HG02970 (cell line): ENCODE measurements around the gene NSDHL.
"Not testable (repeated sequence)": the region's sequence is repeated elsewhere in the genome, so short reads cannot be mapped to it uniquely, and the experiment has no call there.

Source experiments
- ATAC-seq: cut with Tn5 transposase; IDR thresholded peaks from one replicate; pipeline ENCODE4 v1.9.1; 2021; ENCODE audit warnings: mild to moderate bottlenecking, moderate library complexity, moderate number of reproducible peaks; ENCODE audit not compliant: unreplicated experiment, low FRiP score

Gene NSDHL

DNA sequence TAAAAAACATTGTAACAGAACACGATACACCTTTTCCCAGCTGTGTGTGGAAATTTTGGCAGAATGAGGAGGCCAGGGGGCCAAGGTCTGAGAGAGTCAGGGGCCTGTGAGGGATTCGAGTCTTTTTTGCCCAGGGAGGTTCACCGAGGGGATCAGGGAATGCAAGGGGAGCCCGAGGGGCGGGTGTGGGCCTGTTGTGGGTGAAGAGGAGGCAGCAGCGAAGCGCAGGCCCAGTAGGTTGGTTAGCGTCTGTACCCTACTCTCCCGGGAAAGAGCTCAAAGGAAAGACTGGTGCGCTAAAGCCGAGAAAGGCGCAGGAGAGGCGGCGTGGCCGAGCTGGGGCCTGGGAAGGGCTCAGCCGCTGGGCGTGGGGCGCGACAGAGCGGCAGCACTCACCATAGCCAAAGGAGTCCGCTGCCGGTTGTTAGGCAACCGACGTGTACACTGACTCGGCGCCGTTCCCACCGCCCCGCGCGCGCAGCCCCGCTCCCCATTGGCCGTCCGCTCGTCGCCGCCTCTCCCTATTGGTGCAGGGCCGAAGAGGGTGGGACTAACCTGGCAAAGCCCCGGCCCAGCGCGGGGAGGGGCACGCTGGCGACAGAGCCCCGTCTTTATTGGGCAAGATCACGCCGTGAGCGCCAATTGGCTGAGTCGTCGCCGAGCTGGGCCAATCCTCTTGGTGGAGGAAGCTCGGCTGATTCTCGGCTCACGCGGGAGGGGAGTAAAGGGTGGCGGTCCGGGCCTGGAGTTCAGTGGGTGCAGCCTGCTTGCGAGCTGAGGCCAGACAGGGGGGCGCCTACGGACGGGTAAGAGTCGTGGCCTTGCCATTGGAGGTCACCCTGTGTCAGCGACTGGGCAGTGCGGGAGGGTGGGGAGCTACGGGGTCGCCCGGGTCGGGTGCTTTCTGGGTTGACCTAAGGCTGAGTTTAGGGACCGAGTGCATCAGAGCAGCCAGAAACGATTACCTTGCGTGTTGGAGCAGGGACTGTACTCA lies at the start of gene NSDHL, which contains the start of gene CETN2:
TSS of gene NSDHL (plus strand) at position 752 of the 994 bp plus-strand sequence. CDS start 15,262 bp downstream, outside the sequence.
TSS of gene CETN2 (minus strand) at position 446 of the 994 bp plus-strand sequence. CDS start at position 399, 47 bp downstream.
- peak; percentile 99 for ATAC-seq

GRCh38 chrX:152787062-152787461 lies 43.8 kb upstream of the NSDHL start:
- not testable (repeated sequence) for ATAC-seq

- ATAC-seq = no peak
These were observed 31.9 kb upstream of the NSDHL start for GRCh38 chrX:152798945-152799344.

DNA sequence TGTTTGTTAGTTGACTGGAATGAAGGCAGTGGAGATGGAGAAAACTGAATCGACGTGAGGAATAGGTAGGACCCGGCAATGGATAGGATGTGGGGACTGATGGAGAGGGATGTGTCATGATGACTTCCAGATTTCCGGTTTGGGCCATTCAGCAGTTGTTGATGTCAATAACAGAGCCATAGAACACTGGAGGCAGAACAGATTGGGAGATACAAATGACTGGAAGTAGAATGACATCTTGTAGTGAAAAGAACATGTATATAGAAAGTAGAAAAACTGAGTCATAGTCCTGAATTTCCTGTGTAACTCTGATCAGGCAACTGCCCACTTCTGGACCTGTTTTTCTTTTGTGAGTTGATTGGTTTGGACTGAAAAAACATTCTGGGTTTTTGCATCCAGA lies 24.8 kb upstream of the NSDHL start:
- ATAC-seq = no peak

DNA sequence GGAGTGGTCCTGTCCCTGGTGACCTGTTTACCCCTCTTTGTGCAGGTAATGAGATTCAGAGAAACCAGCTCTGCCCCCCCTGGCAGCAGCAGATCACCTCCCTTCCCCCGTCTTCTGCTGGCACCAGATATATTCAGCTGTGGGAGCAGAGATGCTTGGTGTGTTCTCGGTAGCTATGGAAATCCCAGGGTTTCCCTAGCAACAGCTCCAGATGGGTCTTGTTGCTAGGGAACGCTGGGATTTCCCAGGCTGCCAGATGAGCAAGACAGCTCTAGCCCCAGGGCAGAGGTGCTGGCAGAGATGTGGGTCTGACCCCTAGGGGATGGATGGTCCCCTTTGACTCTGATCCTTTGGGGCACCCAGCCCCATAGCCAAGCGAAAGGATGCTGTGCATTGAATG lies 20.5 kb upstream of the NSDHL start:
- ATAC-seq = no peak

DNA sequence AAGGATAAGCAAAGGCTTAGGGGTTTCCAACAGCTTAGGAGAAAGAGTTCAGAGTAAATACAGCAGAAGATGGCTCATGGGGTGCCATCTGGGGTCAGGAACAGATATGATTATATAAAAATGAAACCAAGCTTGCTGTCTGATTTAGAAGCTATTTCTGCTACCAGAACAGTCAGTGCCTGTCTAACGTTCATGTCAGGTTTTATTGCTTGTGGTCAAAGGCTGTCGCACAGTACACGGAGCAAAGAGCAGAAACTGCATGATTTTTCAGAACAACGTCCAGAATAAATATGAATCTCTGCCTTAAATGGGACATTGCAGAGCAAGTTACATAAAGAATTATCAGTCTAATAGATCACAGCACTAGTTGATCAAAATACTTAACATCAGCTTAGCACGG lies 17.7 kb upstream of the NSDHL start:
- no peak for ATAC-seq

- no peak for ATAC-seq
These were observed 16.8 kb upstream of the NSDHL start for GRCh38 chrX:152814048-152814447.

DNA sequence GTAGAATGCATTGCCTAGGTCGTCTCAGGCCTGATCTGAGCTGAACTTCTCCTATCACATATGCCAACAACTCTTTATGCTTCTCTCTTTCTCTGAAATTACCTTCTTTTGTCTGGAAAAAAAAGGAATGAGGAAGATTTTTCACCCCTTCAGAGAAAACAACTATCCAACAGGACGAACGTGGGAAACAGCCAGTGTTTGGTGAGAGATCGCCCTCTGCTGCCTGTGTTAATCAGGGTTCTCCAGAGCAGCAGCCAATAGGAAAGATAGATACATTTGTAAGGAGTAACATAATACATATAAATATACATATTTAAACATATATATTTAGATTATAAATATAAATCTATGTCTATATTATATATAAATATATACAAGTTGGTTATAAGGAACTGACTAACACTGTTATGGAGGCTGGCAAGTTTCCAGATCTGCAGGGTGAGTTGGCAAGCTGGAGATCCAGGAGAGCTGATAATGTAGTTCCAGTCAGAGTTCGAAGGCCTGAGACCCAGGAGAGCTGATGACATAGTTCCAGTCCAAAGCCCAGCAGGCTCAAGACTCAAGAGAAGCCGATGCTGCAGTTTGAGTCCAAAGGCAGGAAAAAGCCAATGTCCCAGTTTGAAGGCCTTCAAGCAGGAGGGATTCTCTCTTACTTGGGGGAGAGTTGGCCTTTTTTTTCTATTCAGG lies 13.6 kb upstream of the NSDHL start:
- ATAC-seq = no peak

DNA sequence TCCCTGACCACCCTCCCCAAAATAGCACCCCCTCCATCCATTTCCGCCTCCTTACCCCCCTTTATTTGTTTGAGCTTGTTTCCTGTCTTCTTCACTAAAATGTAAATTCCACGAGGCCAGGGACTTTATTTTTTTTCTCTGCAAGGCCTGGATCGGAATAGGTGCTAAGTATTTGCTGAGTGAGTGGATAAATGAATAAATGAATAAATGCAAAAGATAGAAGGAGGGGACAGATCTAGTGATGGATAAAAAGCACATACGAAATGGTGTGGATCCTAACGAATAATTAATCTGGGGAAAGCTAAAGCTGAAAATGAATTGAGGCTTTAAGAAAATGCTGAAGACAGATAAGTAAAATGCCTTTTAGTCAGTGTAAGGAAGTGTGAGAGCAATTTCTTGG lies 12.5 kb upstream of the NSDHL start:
- ATAC-seq = no peak

DNA sequence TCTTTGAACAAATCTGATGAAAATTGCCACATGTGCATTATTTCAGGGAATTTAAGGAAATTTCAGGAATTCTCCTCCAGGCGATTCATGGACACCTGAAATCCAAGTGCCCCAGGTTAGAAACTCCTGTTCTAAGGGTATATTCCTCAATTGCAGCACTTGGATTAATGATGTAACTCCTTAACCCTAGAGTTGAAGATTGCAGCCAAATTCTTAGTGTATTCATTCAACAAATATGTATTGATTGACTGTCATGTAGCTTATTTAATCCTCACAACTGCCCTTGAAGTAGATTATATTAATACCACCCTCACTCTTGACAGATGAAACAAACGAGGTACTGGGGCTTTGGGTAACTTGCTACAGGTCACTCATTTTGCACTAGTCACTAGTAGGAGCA lies 11.6 kb upstream of the NSDHL start:
- ATAC-seq = no peak

DNA sequence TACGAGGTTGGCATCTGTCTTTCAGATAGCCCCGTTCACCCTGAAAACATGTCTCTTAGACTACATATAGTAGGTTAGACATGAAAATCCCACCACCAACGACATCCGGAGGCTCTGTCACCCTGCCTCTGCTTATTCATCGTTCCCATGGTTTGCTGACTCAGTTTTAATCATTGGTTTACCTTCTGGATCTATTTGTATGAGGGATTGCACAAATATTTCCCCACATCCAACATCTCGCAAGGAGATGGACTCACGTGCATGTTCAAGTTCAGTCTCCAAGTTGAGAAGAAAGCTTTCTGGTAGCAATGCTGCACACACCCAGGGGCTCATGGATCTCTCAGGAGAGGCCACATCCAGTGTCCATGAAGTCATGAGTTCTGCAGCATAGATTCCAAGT lies 11.1 kb upstream of the NSDHL start:
- ATAC-seq = no peak

DNA sequence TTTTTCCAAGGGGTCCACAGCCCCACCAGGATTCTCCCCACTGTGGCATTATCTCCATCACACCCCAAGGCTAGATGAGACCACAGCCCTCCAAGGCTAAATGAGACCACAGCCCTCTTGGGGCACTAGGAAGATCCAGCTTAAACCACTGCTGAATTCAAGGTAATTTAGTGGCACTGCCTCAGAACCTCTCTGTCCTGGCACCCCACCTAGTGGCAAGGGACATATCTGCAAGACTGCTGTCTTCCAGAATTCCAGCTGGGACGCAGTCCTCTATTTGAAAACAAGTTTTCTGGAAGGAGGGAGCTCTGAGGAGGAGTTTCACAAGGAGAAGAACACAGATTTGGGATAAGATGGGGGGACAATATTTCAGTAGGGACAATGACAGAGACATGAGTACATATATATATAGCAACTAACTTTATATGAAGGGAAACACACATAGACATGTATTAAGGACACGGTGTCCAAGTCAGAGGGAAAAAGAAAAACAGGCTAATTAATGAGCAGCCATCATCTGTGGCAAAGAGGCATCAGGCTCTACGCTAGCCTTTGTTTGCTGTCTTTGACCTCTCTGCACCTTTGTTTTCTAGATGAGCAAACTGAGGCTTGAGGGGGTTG lies 9.6 kb upstream of the NSDHL start:
- no peak for ATAC-seq

GRCh38 chrX:152822383-152823086 lies 8.3 kb upstream of the NSDHL start:
- ATAC-seq = no peak

DNA sequence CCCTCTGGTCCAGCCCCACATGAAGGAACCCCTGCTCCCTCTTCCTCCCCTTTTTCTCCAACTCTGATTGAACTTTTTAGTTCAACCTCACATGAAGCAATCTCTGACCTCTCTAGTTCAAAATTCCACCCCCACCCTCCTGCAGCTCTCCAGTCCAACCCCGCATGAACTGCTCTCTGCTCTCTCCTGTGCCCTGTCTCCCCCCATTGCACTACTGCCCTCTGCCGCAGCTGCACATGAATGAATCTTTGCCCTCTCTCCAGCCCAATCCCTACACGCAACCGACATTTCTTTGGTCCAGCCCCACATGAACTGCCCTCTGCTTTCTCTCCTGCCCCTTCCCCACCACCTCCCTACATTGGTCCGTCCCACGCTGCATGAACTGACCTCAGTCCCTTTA lies 7.2 kb upstream of the NSDHL start:
- ATAC-seq = no peak

GRCh38 chrX:152824841-152825374 lies 6.0 kb upstream of the NSDHL start:
- ATAC-seq = no peak

DNA sequence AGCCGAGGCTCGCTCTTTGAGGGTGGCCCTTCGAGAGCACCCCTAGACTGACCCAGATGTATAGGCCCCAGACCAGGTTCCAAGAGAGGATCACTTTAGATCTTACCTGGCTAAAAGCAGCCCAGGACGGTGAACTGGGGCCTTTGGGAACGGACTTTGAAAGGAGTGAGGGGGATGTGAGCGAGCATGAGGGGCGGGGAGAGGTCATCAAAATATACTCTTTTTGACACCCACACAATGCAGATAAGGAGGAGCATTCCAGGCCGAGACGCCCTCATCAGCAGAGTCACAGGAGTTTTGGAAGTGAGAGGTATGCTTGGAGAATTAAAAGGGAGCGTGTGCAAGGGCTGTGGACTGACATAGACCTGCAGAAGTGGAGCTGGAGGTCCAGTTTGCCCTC lies 528 bp downstream of the NSDHL start:
- ATAC-seq = no peak

GRCh38 chrX:152832520-152832919 lies 1.7 kb downstream of the NSDHL start:
- no peak for ATAC-seq

DNA sequence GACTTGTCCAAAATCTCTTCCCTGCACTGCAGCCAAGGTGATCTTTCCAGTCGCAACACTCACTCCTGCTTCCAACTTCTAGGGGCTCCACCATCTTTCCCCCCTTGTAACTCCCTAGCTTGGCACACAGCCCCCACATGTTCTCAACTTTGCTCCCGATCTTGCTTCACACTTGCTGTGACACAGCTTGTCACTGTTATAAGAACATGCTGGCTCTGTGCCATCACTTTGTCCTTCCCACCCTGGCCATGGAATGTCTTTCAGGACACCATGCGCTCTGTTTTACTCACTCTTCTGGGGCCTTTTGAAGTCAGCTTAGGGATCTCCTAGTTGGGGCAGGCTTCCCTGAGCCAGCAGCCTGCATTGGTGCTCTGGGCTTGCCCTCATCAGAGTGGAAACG lies 2.5 kb downstream of the NSDHL start:
- no peak for ATAC-seq

DNA sequence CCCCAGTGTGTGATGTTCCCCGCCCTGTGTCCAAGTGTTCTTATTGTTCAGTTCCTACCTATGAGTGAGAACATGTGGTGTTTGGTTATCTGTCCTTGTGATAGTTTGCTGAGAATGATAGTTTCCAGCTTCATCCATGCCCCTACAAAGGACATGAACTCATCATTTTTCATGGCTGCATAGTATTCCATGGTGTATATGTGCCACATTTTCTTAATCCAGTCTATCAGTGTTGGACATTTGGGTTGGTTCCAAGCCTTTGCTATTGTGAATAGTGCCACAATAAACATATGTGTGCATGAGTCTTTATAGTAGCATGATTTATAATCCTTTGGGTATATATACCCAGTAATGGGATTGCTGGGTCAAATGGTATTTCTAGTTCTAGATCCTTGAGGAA lies 4.6 kb downstream of the NSDHL start:
- not testable (repeated sequence) for ATAC-seq

DNA sequence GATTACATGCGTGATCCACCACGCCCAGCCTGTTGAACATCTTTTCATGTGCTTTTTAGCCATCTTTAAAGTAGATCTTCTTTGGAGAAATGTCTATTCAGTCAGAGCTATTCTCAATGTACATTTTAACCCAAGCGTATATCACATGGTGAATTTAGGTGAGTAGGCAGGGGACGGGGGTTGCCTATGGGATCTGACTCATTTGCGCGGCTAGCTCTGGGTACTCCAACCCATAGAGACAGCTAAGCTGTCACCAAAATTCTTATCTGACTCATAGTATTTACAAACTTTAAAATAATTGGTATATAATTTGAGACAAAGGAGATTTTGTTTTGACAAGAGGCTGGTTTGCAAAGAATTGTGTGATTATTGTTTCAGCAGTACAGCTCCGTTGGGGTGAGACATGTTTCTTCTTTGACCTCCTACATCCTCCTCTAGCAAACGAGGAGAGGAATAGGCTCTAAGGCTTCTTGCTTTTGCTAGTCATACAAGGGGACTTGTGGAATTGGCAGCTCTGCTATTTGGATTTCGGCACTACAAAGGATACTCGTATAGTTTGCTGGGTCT lies 12.0 kb downstream of the NSDHL start:
- no peak for ATAC-seq
